H54 (cell line): ENCODE data around the gene FRAT2.
"Not testable (repeated sequence)": the region's sequence is repeated elsewhere in the genome, so short reads cannot be mapped to it uniquely, and the experiment has no call there.

Experiments
- DNase-seq: peaks from one replicate; pipeline ENCODE4 v3.0.0; 2011; ENCODE audit warnings: low spot score, mixed read lengths; ENCODE audit not compliant: insufficient read length
- FAIRE-seq: peaks from 3 replicates; lab custom pipeline; 2011; peaks lifted over from hg19 to GRCh38; lab: Jason Lieb, UNC
- POLR2A ChIP-seq: IDR thresholded peaks from 2 replicates; pipeline ENCODE4 v1.6.1; 2011; ENCODE audit warnings: low read depth, mild to moderate bottlenecking, low read length

The FRAT2 gene

GRCh38 chr10:97363071-97363470 lies 28.5 kb upstream of the FRAT2 start:
- no peak for TF ChIP-seq POLR2A
- FAIRE-seq (no peak), DNase-seq (no peak)

- FAIRE-seq: no peak
- no peak for DNase-seq
- TF ChIP-seq POLR2A: no peak
These were observed 27.9 kb upstream of the FRAT2 start for GRCh38 chr10:97362310-97363033.

GRCh38 chr10:97361537-97361901 lies 27.0 kb upstream of the FRAT2 start:
- DNase-seq (no peak), FAIRE-seq (no peak)
- no peak for TF ChIP-seq POLR2A

- DNase-seq (no peak), FAIRE-seq (no peak)
- no peak for TF ChIP-seq POLR2A
These were observed 26.4 kb upstream of the FRAT2 start for GRCh38 chr10:97360705-97361536.

- FAIRE-seq: no peak
- DNase-seq: no peak
- TF ChIP-seq POLR2A: no peak
These were observed 24.3 kb upstream of the FRAT2 start for GRCh38 chr10:97358781-97359180.

- no peak for TF ChIP-seq POLR2A
- FAIRE-seq (no peak), DNase-seq (no peak)
These were observed 23.8 kb upstream of the FRAT2 start for GRCh38 chr10:97358349-97358748.

- no peak for DNase-seq
- no peak for FAIRE-seq
- TF ChIP-seq POLR2A: no peak
These were observed 22.4 kb upstream of the FRAT2 start for GRCh38 chr10:97356918-97357317.

GRCh38 chr10:97356318-97356914 lies 21.9 kb upstream of the FRAT2 start:
- no peak for DNase-seq
- no peak for FAIRE-seq
- TF ChIP-seq POLR2A: no peak

- no peak for TF ChIP-seq POLR2A
- DNase-seq (no peak), FAIRE-seq (no peak)
These were observed 21.0 kb upstream of the FRAT2 start for GRCh38 chr10:97355571-97355975.

- TF ChIP-seq POLR2A: no peak
- FAIRE-seq: no peak
- no peak for DNase-seq
These were observed 19.4 kb upstream of the FRAT2 start for GRCh38 chr10:97353945-97354344.

GRCh38 chr10:97349752-97350513 lies 15.4 kb upstream of the FRAT2 start:
- no peak for TF ChIP-seq POLR2A
- FAIRE-seq: no peak
- DNase-seq: no peak

GRCh38 chr10:97347317-97347716 lies 12.8 kb upstream of the FRAT2 start:
- DNase-seq (no peak), FAIRE-seq (no peak)
- no peak for TF ChIP-seq POLR2A

GRCh38 chr10:97343664-97344063 lies 9.1 kb upstream of the FRAT2 start:
- not testable (repeated sequence) for DNase-seq, FAIRE-seq

GRCh38 chr10:97341416-97341815 lies 6.9 kb upstream of the FRAT2 start:
- FAIRE-seq (no peak), DNase-seq (no peak)
- TF ChIP-seq POLR2A: no peak
